ENCODE data around the gene C19orf25. TPM values are rescaled to one million over a fixed set of nuclear protein-coding genes. Genes with fewer than 3 reads are reported as not detected.
"Not testable (repeated sequence)": the region's sequence is repeated elsewhere in the genome, so short reads cannot be mapped to it uniquely, and the experiment has no call there.

The C19orf25 gene
- total and polyA plus RNA-seq, 2 donors (not counting 1 experiment from before 2014, with no cell fraction given), result 11.2 to 24.8 TPM

DNA sequence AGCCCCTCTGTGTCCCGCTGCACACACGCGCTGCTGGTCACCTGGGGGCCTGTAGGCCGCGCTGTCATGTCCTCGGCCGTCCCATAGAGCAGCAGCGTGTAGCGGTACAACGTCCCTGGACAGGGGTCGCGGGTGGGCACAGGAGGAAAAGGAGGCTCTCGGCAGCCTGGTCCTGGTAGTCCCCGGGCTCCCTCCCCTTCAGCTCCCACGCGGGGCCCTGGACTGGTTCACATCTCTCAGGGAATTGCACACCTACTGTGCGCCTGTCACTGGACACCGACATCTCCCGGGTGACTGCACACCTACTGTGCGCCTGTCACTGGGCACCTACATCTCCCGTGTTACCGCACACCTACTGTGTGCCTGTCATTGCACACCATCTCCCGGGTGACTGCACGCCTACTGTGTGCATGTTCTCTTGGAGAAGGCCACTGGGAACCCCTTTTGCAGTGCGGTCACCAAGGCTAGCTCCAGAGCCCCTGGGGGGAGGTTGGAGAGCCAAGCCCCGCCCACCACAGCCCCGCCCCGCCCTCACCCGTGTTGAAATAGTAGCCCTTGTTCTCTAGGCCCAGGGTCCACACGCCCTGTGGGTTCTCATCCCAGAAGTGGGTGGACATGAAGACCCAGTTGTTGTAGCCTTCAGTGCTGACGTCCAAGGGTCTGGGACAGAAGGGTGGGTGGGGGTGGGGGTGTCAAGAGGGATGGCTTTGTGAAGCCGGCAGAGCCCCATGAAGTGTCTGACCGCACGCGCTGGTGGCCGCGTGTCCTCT, 3.5 kb upstream of the C19orf25 start:
- DNase-seq (ENCODE audit: low read depth in 2 of 2), result no peak
- no peaks in the 10 kb centered on the region for H3K36me3 ChIP-seq (ENCODE audit: control insufficient read depth, insufficient read depth, low read length)
- H3K27me3 ChIP-seq (ENCODE audit: control insufficient read depth, insufficient read depth, low read length), result no peaks in the 10 kb centered on the region
- no peaks in the 10 kb centered on the region for H3K4me1 ChIP-seq (ENCODE audit: control insufficient read depth, extremely low read depth, insufficient read depth, low read length)
- no peaks in the 10 kb centered on the region for H4K20me1 ChIP-seq (ENCODE audit: control insufficient read depth, extremely low read depth, insufficient read depth, low read length)
- no peaks in the 10 kb centered on the region for H3K9me3 ChIP-seq (ENCODE audit: control insufficient read depth, insufficient read depth, low read depth, low read length)
- no peak overlapping the region for H3K4me2 ChIP-seq (ENCODE audit: extremely low read depth, insufficient read depth, low read length)
- no peak overlapping the region for H3K9ac ChIP-seq (ENCODE audit: insufficient read depth, low read length)
- H3K27ac ChIP-seq (ENCODE audit: insufficient read depth, low read length), result no peak overlapping the region
- no peak overlapping the region for H2AFZ ChIP-seq (ENCODE audit: low read length)
- peaks cover 6% of the 10 kb centered on the region for H3K79me2 ChIP-seq (ENCODE audit: control insufficient read depth, insufficient read depth, low read length)
- TF ChIP-seq CTCF (conservative IDR thresholded peaks at IDR 0.05 in 1 of 2, IDR thresholded peaks at IDR 0.05 in 1 of 2; ENCODE audit: low read depth in 1 of 2, low read length in 2 of 2), result no peak
- no peak for TF ChIP-seq EZH2 (IDR thresholded peaks at IDR 0.05; ENCODE audit: low read length, missing control alignments)
- no peak overlapping the region for H3K4me3 ChIP-seq (replicated peaks in 1 of 4; ENCODE audit: control extremely low read depth in 1 of 4, insufficient read depth in 1 of 4, low read depth in 3 of 4, low read length in 4 of 4)

- H2AFZ ChIP-seq (ENCODE audit: low read length), result no peak overlapping the region
- H3K27me3 ChIP-seq (ENCODE audit: control insufficient read depth, insufficient read depth, low read length), result no peaks in the 10 kb centered on the region
- no peak overlapping the region for H3K27ac ChIP-seq (ENCODE audit: insufficient read depth, low read length)
- no peaks in the 10 kb centered on the region for H3K9me3 ChIP-seq (ENCODE audit: control insufficient read depth, insufficient read depth, low read depth, low read length)
- no peak for DNase-seq (ENCODE audit: low read depth in 2 of 2)
- H3K36me3 ChIP-seq (ENCODE audit: control insufficient read depth, insufficient read depth, low read length), result peaks cover 2% of the 10 kb centered on the region
- TF ChIP-seq EZH2 (IDR thresholded peaks at IDR 0.05; ENCODE audit: low read length, missing control alignments) (no peak), CTCF (conservative IDR thresholded peaks at IDR 0.05 in 1 of 2, IDR thresholded peaks at IDR 0.05 in 1 of 2; ENCODE audit: low read depth in 1 of 2, low read length in 2 of 2) (no peak)
- no peaks in the 10 kb centered on the region for H4K20me1 ChIP-seq (ENCODE audit: control insufficient read depth, extremely low read depth, insufficient read depth, low read length)
- H3K4me1 ChIP-seq (ENCODE audit: control insufficient read depth, extremely low read depth, insufficient read depth, low read length), result no peaks in the 10 kb centered on the region
- no peak overlapping the region for H3K4me3 ChIP-seq (replicated peaks in 1 of 4; ENCODE audit: control extremely low read depth in 1 of 4, insufficient read depth in 1 of 4, low read depth in 3 of 4, low read length in 4 of 4)
- H3K79me2 ChIP-seq (ENCODE audit: control insufficient read depth, insufficient read depth, low read length), result peaks cover 9% of the 10 kb centered on the region
- no peak overlapping the region for H3K4me2 ChIP-seq (ENCODE audit: extremely low read depth, insufficient read depth, low read length)
- H3K9ac ChIP-seq (ENCODE audit: insufficient read depth, low read length), result no peak overlapping the region
Measured at GRCh38 chr19:1481893-1482360, 2.9 kb upstream of the C19orf25 start.

DNA sequence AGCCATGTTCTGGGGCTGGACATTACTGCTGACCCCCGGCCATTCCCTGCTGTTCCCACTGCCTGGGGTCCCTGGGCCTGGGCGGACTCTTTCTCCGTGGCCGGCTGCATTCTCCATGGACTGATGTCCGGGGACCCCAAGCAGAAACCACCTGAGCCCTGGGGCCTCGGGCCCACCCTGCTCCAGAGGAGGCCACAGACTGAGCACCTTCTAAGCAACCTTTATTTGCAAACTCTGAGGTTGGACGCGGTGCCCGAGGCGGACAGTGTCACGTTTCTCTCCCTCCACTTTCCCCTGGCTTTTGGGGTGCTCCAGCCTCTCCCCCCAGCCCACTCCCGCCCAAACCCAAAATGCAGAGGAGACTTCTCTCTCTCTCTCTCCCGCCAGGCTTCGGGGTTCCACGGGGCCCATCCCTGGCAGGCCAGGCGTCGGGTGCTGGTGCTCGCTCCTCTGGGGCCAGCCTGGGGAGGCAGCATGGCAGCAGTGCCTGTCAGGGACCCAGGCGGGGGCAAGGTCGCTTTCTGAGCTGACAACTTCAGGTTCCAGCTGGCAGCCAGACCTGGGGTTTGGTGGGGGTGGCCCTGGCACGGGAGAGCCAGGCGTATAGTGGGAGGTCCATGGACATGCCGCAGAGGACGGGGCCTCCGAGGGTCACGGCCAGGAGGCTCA, 2.3 kb upstream of the C19orf25 start:
- H3K4me1 ChIP-seq (ENCODE audit: control insufficient read depth, extremely low read depth, insufficient read depth, low read length), result no peaks in the 10 kb centered on the region
- H3K4me2 ChIP-seq (ENCODE audit: extremely low read depth, insufficient read depth, low read length), result no peak overlapping the region
- no peaks in the 10 kb centered on the region for H4K20me1 ChIP-seq (ENCODE audit: control insufficient read depth, extremely low read depth, insufficient read depth, low read length)
- H3K36me3 ChIP-seq (ENCODE audit: control insufficient read depth, insufficient read depth, low read length), result peaks cover 2% of the 10 kb centered on the region
- H3K79me2 ChIP-seq (ENCODE audit: control insufficient read depth, insufficient read depth, low read length), result peaks cover 9% of the 10 kb centered on the region
- DNase-seq (ENCODE audit: low read depth in 2 of 2), result no peak
- no peak overlapping the region for H3K27ac ChIP-seq (ENCODE audit: insufficient read depth, low read length)
- H2AFZ ChIP-seq (ENCODE audit: low read length), result no peak overlapping the region
- H3K9me3 ChIP-seq (ENCODE audit: control insufficient read depth, insufficient read depth, low read depth, low read length), result no peaks in the 10 kb centered on the region
- H3K9ac ChIP-seq (ENCODE audit: insufficient read depth, low read length), result no peak overlapping the region
- no peak overlapping the region for H3K4me3 ChIP-seq (replicated peaks in 1 of 4; ENCODE audit: control extremely low read depth in 1 of 4, insufficient read depth in 1 of 4, low read depth in 3 of 4, low read length in 4 of 4)
- no peaks in the 10 kb centered on the region for H3K27me3 ChIP-seq (ENCODE audit: control insufficient read depth, insufficient read depth, low read length)
- no peak for TF ChIP-seq CTCF (conservative IDR thresholded peaks at IDR 0.05 in 1 of 2, IDR thresholded peaks at IDR 0.05 in 1 of 2; ENCODE audit: low read depth in 1 of 2, low read length in 2 of 2)
- TF ChIP-seq EZH2 (IDR thresholded peaks at IDR 0.05; ENCODE audit: low read length, missing control alignments), result no peak

DNA sequence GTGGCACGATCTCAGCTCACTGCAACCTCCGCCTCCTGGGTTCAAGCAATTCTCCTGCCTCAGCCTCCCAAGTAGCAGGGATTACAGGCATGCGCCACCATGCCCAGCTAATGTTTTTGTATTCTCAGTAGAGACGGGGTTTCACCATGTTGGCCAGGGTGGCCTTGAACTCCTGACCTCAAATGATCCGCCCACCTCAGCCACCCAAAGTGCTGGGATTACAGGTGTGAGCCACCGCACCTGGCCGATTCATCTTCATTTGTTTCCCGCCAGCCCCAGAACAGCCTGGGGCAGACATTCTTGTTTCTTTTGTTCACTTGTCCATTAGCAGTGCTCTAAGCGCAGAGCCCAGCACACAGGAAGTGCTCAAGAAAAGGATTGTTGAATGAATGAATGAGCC, 2.0 kb downstream of the C19orf25 start:
- not testable (repeated sequence) for H3K36me3 ChIP-seq (ENCODE audit: control insufficient read depth, insufficient read depth, low read length); H3K4me1 ChIP-seq (ENCODE audit: control insufficient read depth, extremely low read depth, insufficient read depth, low read length); H3K79me2 ChIP-seq (ENCODE audit: control insufficient read depth, insufficient read depth, low read length); H3K27me3 ChIP-seq (ENCODE audit: control insufficient read depth, insufficient read depth, low read length); H3K9ac ChIP-seq (ENCODE audit: insufficient read depth, low read length); H3K4me2 ChIP-seq (ENCODE audit: extremely low read depth, insufficient read depth, low read length); H3K27ac ChIP-seq (ENCODE audit: insufficient read depth, low read length); H2AFZ ChIP-seq (ENCODE audit: low read length); H4K20me1 ChIP-seq (ENCODE audit: control insufficient read depth, extremely low read depth, insufficient read depth, low read length); H3K9me3 ChIP-seq (ENCODE audit: control insufficient read depth, insufficient read depth, low read depth, low read length); DNase-seq (ENCODE audit: low read depth in 2 of 2)
- H3K4me3 ChIP-seq (replicated peaks in 1 of 4; ENCODE audit: control extremely low read depth in 1 of 4, insufficient read depth in 1 of 4, low read depth in 3 of 4, low read length in 4 of 4), result peak overlapping the region in 1 of 4 experiments; percentile 14
